HUES48 (cell line): ENCODE results near the gene NDST1.
A peak's percentile ranks its signal among the peaks of the same experiment; 100 is the strongest.
"Not testable (repeated sequence)": the region's sequence is repeated elsewhere in the genome, so short reads cannot be mapped to it uniquely, and the experiment has no call there.

Experiments
- H3K27ac ChIP-seq: one replicate; pipeline ENCODE4 v1.7.0; 2013; ENCODE audit warnings: low read depth, low read length, inconsistent platforms
- H3K27me3 ChIP-seq: 2 replicates; pipeline ENCODE4 v1.6.1; 2013; ENCODE audit warnings: mild to moderate bottlenecking, low read length; ENCODE audit not compliant: control insufficient read depth, insufficient read depth
- H3K36me3 ChIP-seq: 2 replicates; pipeline ENCODE4 v1.6.1; 2013; ENCODE audit warnings: low read length; ENCODE audit not compliant: control insufficient read depth, insufficient read depth
- H3K4me1 ChIP-seq: 2 replicates; pipeline ENCODE4 v1.6.1; 2013; ENCODE audit warnings: mild to moderate bottlenecking, low read length; ENCODE audit not compliant: control insufficient read depth, insufficient read depth
- H3K4me3 ChIP-seq: 2 replicates; pipeline ENCODE4 v1.5.1; 2013; ENCODE audit warnings: mild to moderate bottlenecking, low read depth, low read length
- H3K9ac ChIP-seq: 2 replicates; pipeline ENCODE4 v1.6.1; 2013; ENCODE audit warnings: mild to moderate bottlenecking, low read depth, low read length, moderate library complexity
- H3K9me3 ChIP-seq: 2 replicates; pipeline ENCODE4 v1.6.1; 2013; ENCODE audit warnings: low read length; ENCODE audit not compliant: control insufficient read depth, insufficient read depth

The NDST1 gene

DNA sequence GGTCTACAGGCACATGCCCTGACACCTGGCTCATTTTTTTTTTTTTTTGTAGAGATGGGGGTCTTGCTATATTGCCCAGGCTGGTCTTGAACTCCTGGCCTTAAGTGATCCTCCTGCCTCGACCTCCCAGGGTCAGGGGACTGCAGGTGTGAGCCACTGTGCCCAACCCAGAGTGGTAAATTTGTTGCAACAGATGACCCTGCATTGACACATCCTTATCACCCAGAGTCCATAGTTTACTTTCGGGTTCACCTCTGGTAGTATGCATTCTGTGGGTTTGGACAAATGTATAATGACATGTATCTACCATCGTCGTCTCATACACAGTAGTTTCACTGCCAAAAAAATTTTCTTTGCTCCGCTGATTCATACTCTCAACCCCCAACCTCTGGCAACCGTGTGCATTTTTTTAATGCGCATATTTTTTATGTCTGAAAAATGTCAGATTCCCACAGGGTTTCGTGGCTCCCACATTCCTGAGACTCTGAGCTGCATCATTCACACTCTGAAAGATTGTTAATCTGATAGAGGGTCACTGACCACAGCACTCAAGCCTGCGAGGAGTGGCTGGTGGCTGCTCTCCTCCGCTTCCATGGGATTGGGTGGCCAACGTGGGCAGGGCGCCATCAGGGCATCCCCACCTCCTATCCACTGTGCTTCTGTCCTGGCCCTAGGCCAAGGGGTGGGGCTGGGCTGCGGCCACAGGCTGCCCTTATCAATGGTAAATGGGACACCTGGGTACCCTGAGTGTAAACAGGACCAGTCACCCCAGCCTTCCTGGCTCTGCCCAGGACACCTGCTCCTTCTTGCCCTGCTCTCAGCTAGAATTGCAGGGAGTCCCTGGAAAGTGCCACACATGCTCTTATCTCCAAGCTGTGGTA is 9.6 kb downstream of the NDST1 start:
- Histone ChIP-seq H3K4me3 (no peak overlapping the region), H3K9ac (no peak overlapping the region), H3K4me1 (peaks cover 7% of the 10 kb centered on the region; the same call in 1 of the 2 replicates), H3K27ac (no peak overlapping the region), H3K9me3 (no peaks in the 10 kb centered on the region), H3K36me3 (peaks cover 13% of the 10 kb centered on the region), H3K27me3 (no peaks in the 10 kb centered on the region)

DNA sequence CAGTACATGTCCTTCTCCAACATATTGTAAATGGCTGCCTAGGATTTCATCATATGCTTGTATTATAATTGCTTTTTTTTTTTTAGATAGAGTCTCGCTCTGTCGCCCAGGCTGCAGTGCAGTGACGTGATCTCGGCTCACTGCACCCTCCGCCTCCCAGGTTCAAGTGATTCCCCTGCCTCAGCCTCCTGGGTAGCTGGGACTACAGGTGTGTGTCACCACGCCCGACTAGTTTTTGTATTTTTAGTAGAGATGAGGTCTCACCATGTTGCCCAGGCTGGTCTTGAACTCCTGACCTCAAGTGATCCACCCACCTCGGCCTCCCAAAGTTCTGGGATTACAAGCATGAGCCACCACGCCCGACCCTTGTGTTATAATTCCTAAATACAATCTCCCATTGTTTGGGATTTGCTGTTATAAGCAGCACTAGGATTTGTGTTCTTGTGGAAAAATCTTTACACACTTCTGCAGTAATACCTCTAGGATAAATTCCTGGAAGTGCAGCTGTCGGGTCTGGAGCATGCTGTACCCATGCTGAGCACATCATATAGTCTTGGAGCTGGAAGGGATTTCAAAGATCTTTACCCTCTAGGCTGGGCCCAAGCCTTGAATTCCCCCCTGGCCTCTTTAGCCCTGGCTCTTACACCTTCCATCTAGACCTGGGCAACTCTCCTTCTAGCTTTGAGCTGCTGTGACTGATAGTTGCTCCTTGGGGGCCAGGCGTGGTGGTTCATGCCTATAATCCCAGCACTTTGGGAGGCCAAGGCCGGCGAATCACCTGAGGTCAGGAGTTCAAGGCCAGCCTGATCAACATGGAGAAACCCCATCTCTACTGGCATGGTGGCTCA is 11.0 kb downstream of the NDST1 start:
- Histone ChIP-seq H3K4me1 (peaks cover 10% of the 10 kb centered on the region), H3K36me3 (peaks cover 13% of the 10 kb centered on the region)
- not testable (repeated sequence) for H3K27me3 ChIP-seq, H3K27ac ChIP-seq, H3K9me3 ChIP-seq, H3K9ac ChIP-seq, H3K4me3 ChIP-seq

DNA sequence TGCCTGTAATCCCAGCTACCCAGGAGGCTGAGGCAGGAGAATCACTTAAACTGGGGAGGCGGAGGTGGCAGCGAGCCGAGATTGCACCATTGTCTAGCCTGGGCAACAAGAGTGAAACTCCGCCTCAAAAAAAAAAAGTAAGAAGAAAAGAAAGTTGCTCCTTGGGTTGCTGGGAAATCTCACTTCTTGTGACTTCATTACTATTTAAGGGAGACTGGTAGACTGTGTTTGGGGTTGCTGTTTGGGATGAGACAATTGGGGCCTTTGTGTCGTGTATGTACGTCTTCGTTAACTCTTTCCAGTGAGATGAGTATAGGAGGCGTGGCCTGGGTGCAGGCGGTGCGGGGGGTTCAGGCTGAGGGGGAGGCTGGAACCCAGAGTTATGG is 11.6 kb downstream of the NDST1 start:
- Histone ChIP-seq H3K27me3 (no peaks in the 10 kb centered on the region), H3K9ac (no peak overlapping the region), H3K4me1 (peaks cover 16% of the 10 kb centered on the region), H3K36me3 (peaks cover 13% of the 10 kb centered on the region), H3K9me3 (no peaks in the 10 kb centered on the region), H3K27ac (no peak overlapping the region), H3K4me3 (no peak overlapping the region)

DNA sequence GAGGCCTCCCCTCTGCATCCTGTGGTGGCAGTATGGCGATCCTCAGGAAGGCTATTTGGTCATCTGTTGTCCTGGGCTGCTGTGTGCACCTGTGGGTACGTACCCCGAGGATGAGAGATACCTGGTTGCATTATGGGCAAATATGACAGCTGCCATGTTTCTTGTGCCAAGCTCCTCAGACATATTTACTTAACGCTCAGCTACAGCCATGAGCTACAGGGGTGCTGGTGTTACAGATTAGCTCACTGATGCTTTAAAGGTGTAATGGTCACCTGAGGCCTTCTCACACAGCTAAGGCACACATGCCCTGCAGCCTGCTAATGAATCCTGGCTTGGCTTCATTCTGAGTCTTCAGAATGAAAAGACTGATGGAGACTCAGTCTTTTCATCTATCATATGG is 12.0 kb downstream of the NDST1 start:
- Histone ChIP-seq H3K4me3 (no peak overlapping the region), H3K4me1 (peaks cover 21% of the 10 kb centered on the region), H3K9me3 (no peaks in the 10 kb centered on the region), H3K36me3 (peaks cover 10% of the 10 kb centered on the region), H3K9ac (no peak overlapping the region), H3K27me3 (no peaks in the 10 kb centered on the region), H3K27ac (no peak overlapping the region)

DNA sequence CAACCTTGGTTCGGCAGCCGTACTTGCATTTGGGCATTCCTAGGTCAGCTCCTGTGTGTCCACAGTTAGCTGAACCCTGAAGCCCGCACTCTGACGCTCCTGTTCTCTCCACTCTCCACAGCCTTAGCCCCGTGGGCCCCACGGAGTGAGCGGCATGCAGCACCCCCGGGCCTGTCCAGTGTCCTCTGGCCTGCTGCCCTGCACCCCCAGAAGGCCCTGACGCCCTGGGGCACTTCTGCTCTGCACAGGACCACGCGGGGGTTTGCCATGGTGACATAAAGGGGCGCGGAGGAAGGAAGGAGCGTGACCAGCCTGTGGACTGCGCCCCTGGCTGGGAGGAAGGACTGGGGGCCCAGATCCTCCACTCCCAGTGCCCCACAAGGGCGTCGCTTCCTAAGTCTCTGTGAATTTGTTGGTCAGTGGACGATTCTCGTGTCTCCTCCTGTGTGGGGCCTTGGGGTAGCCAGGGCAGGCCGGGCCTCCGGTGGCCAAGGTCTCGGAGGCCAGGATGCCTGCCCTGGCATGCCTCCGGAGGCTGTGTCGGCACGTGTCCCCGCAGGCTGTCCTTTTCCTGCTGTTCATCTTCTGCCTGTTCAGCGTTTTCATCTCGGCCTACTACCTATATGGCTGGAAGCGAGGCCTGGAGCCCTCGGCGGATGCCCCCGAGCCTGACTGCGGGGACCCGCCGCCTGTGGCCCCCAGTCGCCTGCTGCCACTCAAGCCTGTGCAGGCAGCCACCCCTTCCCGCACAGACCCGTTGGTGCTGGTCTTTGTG is 13.0 kb downstream of the NDST1 start:
- Histone ChIP-seq H3K27me3 (no peaks in the 10 kb centered on the region), H3K36me3 (peaks cover 10% of the 10 kb centered on the region), H3K9me3 (no peaks in the 10 kb centered on the region), H3K27ac (no peak overlapping the region), H3K9ac (no peak overlapping the region), H3K4me3 (no peak overlapping the region), H3K4me1 (peaks cover 30% of the 10 kb centered on the region)

DNA sequence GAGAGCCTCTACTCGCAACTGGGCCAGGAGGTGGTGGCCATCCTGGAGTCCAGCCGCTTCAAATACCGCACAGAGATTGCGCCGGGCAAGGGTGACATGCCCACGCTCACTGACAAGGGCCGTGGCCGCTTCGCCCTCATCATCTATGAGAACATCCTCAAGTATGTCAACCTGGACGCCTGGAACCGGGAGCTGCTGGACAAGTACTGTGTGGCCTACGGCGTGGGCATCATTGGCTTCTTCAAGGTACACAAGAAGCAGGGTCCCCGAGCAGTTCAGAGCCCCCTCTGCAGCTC is 13.5 kb downstream of the NDST1 start:
- Histone ChIP-seq H3K9me3 (no peaks in the 10 kb centered on the region), H3K27ac (no peak overlapping the region), H3K9ac (no peak overlapping the region), H3K27me3 (no peaks in the 10 kb centered on the region), H3K4me3 (no peak overlapping the region), H3K4me1 (peaks cover 35% of the 10 kb centered on the region), H3K36me3 (peaks cover 10% of the 10 kb centered on the region)

DNA sequence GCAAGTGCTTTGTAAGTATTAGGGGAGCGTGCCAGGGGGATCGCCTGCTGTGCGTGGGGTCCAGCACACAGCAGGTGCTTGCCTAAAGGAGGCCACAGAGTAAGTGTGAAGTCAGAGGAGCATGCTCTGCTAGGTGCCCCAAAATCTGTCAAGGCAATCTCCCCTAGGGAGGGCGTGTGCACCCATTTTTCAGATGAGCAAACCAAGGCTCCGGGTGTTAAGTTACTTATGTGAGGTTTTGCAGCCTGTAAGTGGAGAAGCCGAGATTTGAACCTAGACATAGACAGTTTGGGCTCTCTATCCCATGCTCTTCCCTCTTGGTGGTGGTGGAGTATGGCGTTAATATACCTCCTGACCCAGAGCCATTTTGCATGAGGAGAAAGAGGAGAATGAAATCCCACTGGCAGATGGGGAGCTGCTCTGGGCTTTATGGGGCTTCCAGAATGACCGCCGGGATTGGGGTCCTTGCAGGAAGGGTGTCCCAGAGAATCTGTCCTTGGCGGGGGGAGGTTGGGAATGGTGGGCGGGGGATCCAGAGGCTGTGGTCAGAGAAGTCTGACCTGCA is 14.1 kb downstream of the NDST1 start:
- Histone ChIP-seq H3K36me3 (peaks cover 10% of the 10 kb centered on the region), H3K4me3 (no peak overlapping the region), H3K27ac (no peak overlapping the region), H3K4me1 (peaks cover 37% of the 10 kb centered on the region), H3K9me3 (no peaks in the 10 kb centered on the region), H3K27me3 (no peaks in the 10 kb centered on the region), H3K9ac (no peak overlapping the region)

DNA sequence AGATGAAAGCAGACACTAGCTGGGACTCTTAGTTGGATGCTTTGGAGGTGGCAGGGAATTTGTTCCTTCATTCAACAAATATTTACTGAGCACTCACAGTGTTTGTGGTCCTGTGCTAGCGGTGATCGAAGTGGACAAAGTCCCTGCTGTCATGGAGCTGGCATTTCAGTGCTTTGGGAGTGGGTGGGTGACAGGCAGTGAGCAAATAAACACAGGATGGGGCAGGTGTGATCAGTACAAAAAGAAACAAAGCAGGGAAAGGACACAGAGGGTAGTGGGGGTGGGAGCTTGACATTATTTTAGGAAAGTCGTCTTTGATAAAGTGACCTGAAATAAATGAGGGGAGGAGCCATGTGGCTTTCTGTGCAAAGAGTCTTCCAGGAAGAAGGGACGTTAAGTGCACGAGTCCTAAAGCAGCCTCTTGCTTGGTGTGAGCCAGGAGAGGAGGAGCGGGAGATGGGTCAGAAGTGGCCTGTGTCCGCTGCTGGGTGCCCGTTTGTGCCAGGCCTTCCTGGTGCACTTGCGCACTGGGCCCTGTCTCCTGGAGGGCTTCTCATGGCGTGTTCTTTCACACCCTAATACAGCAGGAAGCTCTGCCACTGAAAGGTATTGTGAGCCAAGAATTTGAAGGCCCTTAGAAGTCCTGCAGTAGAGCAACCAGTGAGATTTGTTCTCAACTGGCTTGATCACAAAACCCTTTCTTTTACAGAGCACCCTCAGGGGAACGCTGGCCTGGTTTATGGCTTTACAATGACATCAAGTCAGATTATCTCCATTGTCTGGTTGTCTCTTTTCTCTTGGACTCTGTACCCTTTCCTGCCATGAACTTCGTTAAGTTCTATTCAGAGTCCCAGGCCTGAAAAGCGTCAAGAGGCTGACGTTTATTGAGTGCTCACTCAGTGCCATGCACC is 14.8 kb downstream of the NDST1 start:
- no peaks in the 10 kb centered on the region for H3K9me3 ChIP-seq
- H3K9ac ChIP-seq: no peak overlapping the region
- H3K27ac ChIP-seq: peak overlapping the region; percentile 36
- no peaks in the 10 kb centered on the region for H3K27me3 ChIP-seq
- no peak overlapping the region for H3K4me3 ChIP-seq
- H3K4me1 ChIP-seq: peaks cover 34% of the 10 kb centered on the region
- peaks cover 16% of the 10 kb centered on the region for H3K36me3 ChIP-seq

DNA sequence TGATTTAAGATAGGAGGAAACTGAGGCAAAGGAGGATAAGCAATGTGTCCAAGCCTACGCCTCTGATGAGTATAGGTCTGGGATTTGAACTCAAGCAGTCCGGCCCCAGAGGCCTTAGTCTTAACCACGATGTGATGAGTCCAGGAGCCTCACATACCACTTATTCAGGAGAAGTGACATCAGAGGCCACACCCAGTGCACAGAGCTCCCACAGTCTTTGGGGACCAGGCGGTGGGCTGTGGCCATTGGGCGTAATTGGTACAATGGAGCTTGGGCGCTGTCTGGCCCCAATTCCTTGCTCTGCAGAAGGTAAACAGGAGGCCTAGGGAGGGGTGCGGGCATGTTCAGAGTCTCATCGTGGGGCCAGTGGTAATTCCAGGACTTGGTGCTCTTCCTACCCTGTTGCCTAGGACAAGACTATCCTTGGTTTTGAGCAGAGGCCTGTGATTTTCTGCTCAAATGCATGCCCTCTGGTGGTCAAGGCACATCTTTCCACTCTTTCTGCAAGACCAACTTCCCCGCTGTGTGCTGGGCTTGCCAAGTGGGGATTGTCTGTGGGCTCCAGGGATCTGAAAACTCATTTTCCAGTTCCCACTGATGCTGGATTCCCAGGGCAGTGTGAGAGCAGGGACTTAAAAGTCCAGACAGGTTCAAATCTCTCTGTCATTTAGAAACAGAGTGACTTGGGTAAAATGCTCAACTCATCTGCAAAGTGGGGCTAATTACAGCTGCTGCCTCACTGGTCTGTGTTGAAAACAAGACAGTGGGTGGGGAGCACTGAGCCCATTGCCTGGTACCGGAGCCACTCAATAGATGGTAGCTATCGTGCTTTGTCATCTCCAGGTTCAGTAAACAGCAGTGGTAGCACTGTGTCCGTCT is 15.8 kb downstream of the NDST1 start:
- Histone ChIP-seq H3K27ac (no peak overlapping the region), H3K4me1 (peaks cover 32% of the 10 kb centered on the region), H3K4me3 (no peak overlapping the region), H3K9me3 (no peaks in the 10 kb centered on the region), H3K9ac (no peak overlapping the region), H3K27me3 (no peaks in the 10 kb centered on the region), H3K36me3 (peaks cover 22% of the 10 kb centered on the region)
